Ovary (tissue), 9 donors: ENCODE data around the gene PTPN2. TPM values are rescaled to one million over a fixed set of nuclear protein-coding genes. Genes with fewer than 3 reads are reported as not detected.
"Not testable (repeated sequence)": the region's sequence is repeated elsewhere in the genome, so short reads cannot be mapped to it uniquely, and the experiment has no call there.

Experiments
- DNase-seq, 5 donors: peaks; one replicate each; pipeline ENCODE4 v3.0.0-alpha.2; 2019 to 2020
- H3K27ac ChIP-seq, 2 donors: fragments of 200-600 bp; one replicate each; pipeline versions ENCODE4 v1.5.1 to v1.8.0; 2019 to 2022
- H3K27me3 ChIP-seq: fragments of 200-600 bp; one replicate; pipeline ENCODE4 v1.8.0; 2022
- H3K36me3 ChIP-seq: fragments of 200-600 bp; sonication (generic); one replicate; pipeline ENCODE4 v1.5.1; 2019
- H3K4me1 ChIP-seq: one replicate; pipeline ENCODE4 v1.8.1; 2013; ENCODE audit warnings: mild to moderate bottlenecking, moderate library complexity; ENCODE audit not compliant: insufficient read depth
- H3K4me3 ChIP-seq: fragments of 200-600 bp; sonication (generic); one replicate; pipeline ENCODE4 v1.5.1; 2017
- H3K9me3 ChIP-seq, 2 donors: fragments of 200-600 bp in 1 of 2; sonication (generic) in 1 of 2; one replicate each; pipeline versions ENCODE4 v1.5.1 to v1.8.1; 2013 to 2019; ENCODE audit warnings: mild to moderate bottlenecking in 1 of 2, moderate library complexity in 1 of 2
- CTCF ChIP-seq, 3 donors: fragments of 450-650 bp in 2 of 3; fragments of 200-600 bp in 1 of 3; IDR thresholded peaks; one replicate each; pipeline versions ENCODE4 v1.5.1 to v1.8.0; 2016 to 2022; ENCODE audit warnings: antibody characterized with exemption in 3 of 3, mild to moderate bottlenecking in 1 of 3
- EP300 ChIP-seq: sonication (generic); formaldehyde crosslinking; IDR thresholded peaks from one replicate; pipeline ENCODE4 v1.6.1; 2017; ENCODE audit warnings: antibody characterized with exemption
- POLR2A ChIP-seq: fragments of 450-650 bp; IDR thresholded peaks from one replicate; pipeline ENCODE4 v1.6.1; 2017; ENCODE audit warnings: antibody characterized with exemption, mild to moderate bottlenecking, moderate library complexity
- WGBS, 3 donors: extraction: QIAGEN DNeasy Blood & Tissue Kit in 1 of 3; methylation state at CpG; one replicate each; pipeline versions ENCODE4 v1.1.5 to v1.1.7; 2013 to 2017; 5-methylcytosine and 5-hydroxymethylcytosine counted together
- intact Hi-C, 4 donors: fragments of 100-400 bp; cut with DNase I; formaldehyde crosslinking; loops; one replicate each; pipeline versions ENCODE4 v1.11.0 to v1.15.1; 2022 to 2023
- polyA plus RNA-seq, 2 donors: library from polyadenylated mRNA; stranded (reverse); fragments of 200-250 nt in 1 of 2; fragments of 350-450 nt in 1 of 2; fragmentation: Illumina TruSeq in 1 of 2; extraction: RNeasy Lipid Tissue Mini Kit (QIAGEN cat#74804) in 1 of 2; gene quantifications; one replicate each; pipeline ENCODE4 v1.2.3, GENCODE V29; 2013 to 2014
- total RNA-seq, 7 donors: library from RNA; depleted of rRNA in 2 of 7; stranded (reverse); fragments of >200 nt in 2 of 7; fragmentation: NEBNext Ultra II Directional in 3 of 7; extraction: Animal tissue kit (Norgen Biotek cat#: 25700) in 3 of 7; gene quantifications; one replicate each; pipeline versions ENCODE4 v1.1.0 to v1.2.4, GENCODE V29; 2016 to 2023
- donor health status: DM: no; HTN: no; CAD: no; lungs with moderate emphysema.
- donor health status: DM: no; HTN: no; CAD: no.
- donor health status: Bipolar disorder and iron deficiency.
- donor health status: DM: yes; HTN: yes; CAD: no.
- donor health status: DM: no; HTN: no; CAD: no.
- donor health status: DM: yes; HTN: yes; CAD: no.

PTPN2 gene
- total and polyA plus RNA-seq, 9 donors, result 29.4 to 48.1 (median 36.2) TPM

GRCh38 chr18:12777500-12777944 lies 106.5 kb downstream of the PTPN2 start:
- Histone ChIP-seq H3K27ac (no peak overlapping the region), H3K4me1 (no peaks in the 10 kb centered on the region), H3K36me3 (no peaks in the 10 kb centered on the region), H3K27me3 (no peaks in the 10 kb centered on the region), H3K9me3 (no peaks in the 10 kb centered on the region), H3K4me3 (no peak overlapping the region)
- WGBS, 3 donors, result 84 to 88% (median 86%) methylated on average over 35 to 39 of the region's 39 CpGs
- intact Hi-C loops, result no loop called here
- no peak for DNase-seq
- no peak for TF ChIP-seq EP300
- no peak for TF ChIP-seq CTCF (IDR thresholded peaks at IDR 0.05)
- TF ChIP-seq POLR2A, result no peak

- Histone ChIP-seq H3K36me3 (no peaks in the 10 kb centered on the region), H3K9me3 (no peaks in the 10 kb centered on the region), H3K27me3 (no peaks in the 10 kb centered on the region), H3K4me1 (no peaks in the 10 kb centered on the region), H3K4me3 (no peak overlapping the region), H3K27ac (no peak overlapping the region)
- WGBS, 3 donors, result 75 to 83% (median 82%) methylated on average over 50 to 54 of the region's 54 CpGs
- TF ChIP-seq CTCF (IDR thresholded peaks at IDR 0.05), result no peak
- no peak for TF ChIP-seq POLR2A
- TF ChIP-seq EP300, result no peak
- intact Hi-C loops, result no loop called here
- no peak for DNase-seq
These were observed 107.1 kb downstream of the PTPN2 start for GRCh38 chr18:12776821-12777471.

GRCh38 chr18:12776415-12776814 lies 107.6 kb downstream of the PTPN2 start:
- H3K27ac ChIP-seq, H3K9me3 ChIP-seq, DNase-seq, H3K27me3 ChIP-seq, intact Hi-C loops, H3K4me1 ChIP-seq, H3K36me3 ChIP-seq, H3K4me3 ChIP-seq: not testable (repeated sequence)
- WGBS, 3 donors, result 91 to 93% (median 93%) methylated on average over 7 of the region's 7 CpGs

- DNase-seq, result no peak
- no peak for TF ChIP-seq EP300
- 86 to 90% (median 86%) methylated on average over 9 of the region's 9 CpGs for WGBS, 3 donors
- H3K4me3 ChIP-seq, result no peak overlapping the region
- no peaks in the 10 kb centered on the region for H3K36me3 ChIP-seq
- H3K27ac ChIP-seq, result no peak overlapping the region
- no peaks in the 10 kb centered on the region for H3K9me3 ChIP-seq
- no peaks in the 10 kb centered on the region for H3K27me3 ChIP-seq
- H3K4me1 ChIP-seq, result no peaks in the 10 kb centered on the region
- intact Hi-C loops, result no loop called here
These were observed 109.1 kb downstream of the PTPN2 start for GRCh38 chr18:12774982-12775381.

GRCh38 chr18:12773369-12773768 lies 110.7 kb downstream of the PTPN2 start:
- Histone ChIP-seq H3K4me1 (no peaks in the 10 kb centered on the region), H3K4me3 (no peak overlapping the region), H3K27me3 (no peaks in the 10 kb centered on the region), H3K27ac (no peak overlapping the region), H3K9me3 (no peaks in the 10 kb centered on the region), H3K36me3 (no peaks in the 10 kb centered on the region)
- WGBS, 3 donors, result 85 to 90% (median 86%) methylated on average over 5 of the region's 5 CpGs
- DNase-seq, result no peak
- TF ChIP-seq POLR2A (no peak), EP300 (no peak), CTCF (IDR thresholded peaks at IDR 0.05) (no peak)
- intact Hi-C loops, result no loop called here
